HCT116 (cell line): Measurements from ENCODE around the gene GYS2.

Experiments
- CEBPB ChIP-seq: IDR thresholded peaks from 2 replicates; pipeline ENCODE4 v1.6.1; 2012; ENCODE audit warnings: low read depth
- JUND ChIP-seq: IDR thresholded peaks from 2 replicates; pipeline ENCODE4 v1.6.1; 2012
- POLR2A ChIP-seq: IDR thresholded peaks from 2 replicates; pipeline ENCODE4 v1.7.0; 2011; ENCODE audit warnings: borderline replicate concordance; ENCODE audit not compliant: insufficient read depth, insufficient read length; ENCODE audit errors: extremely low read depth
- POLR2AphosphoS5 ChIP-seq: IDR thresholded peaks from 2 replicates; pipeline ENCODE4 v1.6.1; 2011; ENCODE audit warnings: mild to moderate bottlenecking, low read depth, low read length, moderate library complexity
- RAD21 ChIP-seq: IDR thresholded peaks from 2 replicates; pipeline ENCODE4 v1.6.1; 2012; ENCODE audit warnings: low read depth, mild to moderate bottlenecking
- REST ChIP-seq: IDR thresholded peaks from 2 replicates; pipeline ENCODE4 v1.6.1; 2012; ENCODE audit warnings: low read depth
- SIN3A ChIP-seq: IDR thresholded peaks from 2 replicates; pipeline ENCODE4 v1.6.1; 2012; ENCODE audit warnings: low read depth
- SRF ChIP-seq: IDR thresholded peaks from 2 replicates; pipeline ENCODE4 v1.6.1; 2012; ENCODE audit warnings: low read depth
- ZBTB33 ChIP-seq: IDR thresholded peaks from 2 replicates; pipeline ENCODE4 v1.6.1; 2011; ENCODE audit warnings: mild to moderate bottlenecking, low read length, moderate library complexity; ENCODE audit not compliant: insufficient replicate concordance; ENCODE audit errors: extremely low read depth
- TF ChIP-seq, protein P1 (sequence below), 3 experiments: fragments of 200-600 bp in 1 of 3; sonication (generic) in 1 of 3; IDR thresholded peaks in 2 of 3; conservative IDR thresholded peaks in 1 of 3; 2 replicates each; pipeline ENCODE4 v1.5.1; 2012 to 2017; ENCODE audit warnings: low read depth in 2 of 3, low read length in 2 of 3, antibody characterized with exemption in 1 of 3, borderline replicate concordance in 1 of 3, control low read depth in 1 of 3, mild to moderate bottlenecking in 1 of 3, mixed read lengths in 1 of 3, mixed run types in 1 of 3, moderate library complexity in 1 of 3; ENCODE audit not compliant: insufficient read depth in 1 of 3
- TF ChIP-seq, protein P2 (sequence below): IDR thresholded peaks from 2 replicates; pipeline ENCODE4 v1.6.1; 2012

GRCh38 chr12:21558100-21558679 lies 46.5 kb downstream of the GYS2 start:
- no peak for TF ChIP-seq REST
- TF ChIP-seq, protein P1, sequence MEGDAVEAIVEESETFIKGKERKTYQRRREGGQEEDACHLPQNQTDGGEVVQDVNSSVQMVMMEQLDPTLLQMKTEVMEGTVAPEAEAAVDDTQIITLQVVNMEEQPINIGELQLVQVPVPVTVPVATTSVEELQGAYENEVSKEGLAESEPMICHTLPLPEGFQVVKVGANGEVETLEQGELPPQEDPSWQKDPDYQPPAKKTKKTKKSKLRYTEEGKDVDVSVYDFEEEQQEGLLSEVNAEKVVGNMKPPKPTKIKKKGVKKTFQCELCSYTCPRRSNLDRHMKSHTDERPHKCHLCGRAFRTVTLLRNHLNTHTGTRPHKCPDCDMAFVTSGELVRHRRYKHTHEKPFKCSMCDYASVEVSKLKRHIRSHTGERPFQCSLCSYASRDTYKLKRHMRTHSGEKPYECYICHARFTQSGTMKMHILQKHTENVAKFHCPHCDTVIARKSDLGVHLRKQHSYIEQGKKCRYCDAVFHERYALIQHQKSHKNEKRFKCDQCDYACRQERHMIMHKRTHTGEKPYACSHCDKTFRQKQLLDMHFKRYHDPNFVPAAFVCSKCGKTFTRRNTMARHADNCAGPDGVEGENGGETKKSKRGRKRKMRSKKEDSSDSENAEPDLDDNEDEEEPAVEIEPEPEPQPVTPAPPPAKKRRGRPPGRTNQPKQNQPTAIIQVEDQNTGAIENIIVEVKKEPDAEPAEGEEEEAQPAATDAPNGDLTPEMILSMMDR (IDR thresholded peaks at IDR 0.05 in 2 of 3, conservative IDR thresholded peaks at IDR 0.05 in 1 of 3; ENCODE audit: borderline replicate concordance in 1 of 3, insufficient read depth in 1 of 3, low read depth in 2 of 3, low read length in 2 of 3) = no peak
- no peak for TF ChIP-seq RAD21
- TF ChIP-seq POLR2AphosphoS5 = no peak
- no peak for TF ChIP-seq JUND
- TF ChIP-seq POLR2A = no peak
- no peak for TF ChIP-seq SRF
- TF ChIP-seq ZBTB33 = no peak
- TF ChIP-seq SIN3A = no peak
- no peak for TF ChIP-seq CEBPB
- TF ChIP-seq, protein P2, sequence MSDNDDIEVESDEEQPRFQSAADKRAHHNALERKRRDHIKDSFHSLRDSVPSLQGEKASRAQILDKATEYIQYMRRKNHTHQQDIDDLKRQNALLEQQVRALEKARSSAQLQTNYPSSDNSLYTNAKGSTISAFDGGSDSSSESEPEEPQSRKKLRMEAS = no peak
